GM12875 (cell line): ENCODE results near the gene CCNQ.

ENCODE experiments used
- H3K4me3 ChIP-seq: one replicate; pipeline ENCODE4 v1.5.1; 2011; ENCODE audit warnings: low read depth, low read length, control low read depth
- TF ChIP-seq, protein P1 (sequence below): IDR thresholded peaks from 2 replicates; pipeline ENCODE4 v1.5.1; 2011; ENCODE audit warnings: low read depth, mild to moderate bottlenecking, control low read depth, inconsistent platforms, low read length, moderate library complexity, borderline replicate concordance; ENCODE audit not compliant: insufficient read depth

CCNQ gene

DNA sequence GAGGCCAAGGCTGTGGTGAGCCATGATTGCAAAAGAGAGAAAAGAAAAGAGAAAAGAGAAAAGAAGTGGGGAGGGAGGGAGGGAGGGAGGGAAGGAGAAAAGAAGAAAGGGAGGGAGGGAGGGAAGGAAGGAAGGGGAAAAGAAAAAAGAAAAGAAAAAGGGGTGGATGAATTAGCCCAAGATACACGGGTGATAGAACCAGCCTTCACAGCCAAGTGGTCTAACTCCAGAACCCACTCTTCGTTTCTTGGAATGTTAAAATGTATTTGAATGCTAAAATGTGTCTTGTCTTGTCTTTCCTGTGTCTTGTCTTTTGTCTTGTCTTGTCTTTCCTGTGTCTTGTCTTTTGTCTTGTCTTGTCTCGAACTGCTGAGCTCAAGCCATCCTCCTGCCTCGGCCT, 13.1 kb downstream of the CCNQ start:
- no peak overlapping the region for H3K4me3 ChIP-seq
- TF ChIP-seq, protein P1, sequence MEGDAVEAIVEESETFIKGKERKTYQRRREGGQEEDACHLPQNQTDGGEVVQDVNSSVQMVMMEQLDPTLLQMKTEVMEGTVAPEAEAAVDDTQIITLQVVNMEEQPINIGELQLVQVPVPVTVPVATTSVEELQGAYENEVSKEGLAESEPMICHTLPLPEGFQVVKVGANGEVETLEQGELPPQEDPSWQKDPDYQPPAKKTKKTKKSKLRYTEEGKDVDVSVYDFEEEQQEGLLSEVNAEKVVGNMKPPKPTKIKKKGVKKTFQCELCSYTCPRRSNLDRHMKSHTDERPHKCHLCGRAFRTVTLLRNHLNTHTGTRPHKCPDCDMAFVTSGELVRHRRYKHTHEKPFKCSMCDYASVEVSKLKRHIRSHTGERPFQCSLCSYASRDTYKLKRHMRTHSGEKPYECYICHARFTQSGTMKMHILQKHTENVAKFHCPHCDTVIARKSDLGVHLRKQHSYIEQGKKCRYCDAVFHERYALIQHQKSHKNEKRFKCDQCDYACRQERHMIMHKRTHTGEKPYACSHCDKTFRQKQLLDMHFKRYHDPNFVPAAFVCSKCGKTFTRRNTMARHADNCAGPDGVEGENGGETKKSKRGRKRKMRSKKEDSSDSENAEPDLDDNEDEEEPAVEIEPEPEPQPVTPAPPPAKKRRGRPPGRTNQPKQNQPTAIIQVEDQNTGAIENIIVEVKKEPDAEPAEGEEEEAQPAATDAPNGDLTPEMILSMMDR = no peak

DNA sequence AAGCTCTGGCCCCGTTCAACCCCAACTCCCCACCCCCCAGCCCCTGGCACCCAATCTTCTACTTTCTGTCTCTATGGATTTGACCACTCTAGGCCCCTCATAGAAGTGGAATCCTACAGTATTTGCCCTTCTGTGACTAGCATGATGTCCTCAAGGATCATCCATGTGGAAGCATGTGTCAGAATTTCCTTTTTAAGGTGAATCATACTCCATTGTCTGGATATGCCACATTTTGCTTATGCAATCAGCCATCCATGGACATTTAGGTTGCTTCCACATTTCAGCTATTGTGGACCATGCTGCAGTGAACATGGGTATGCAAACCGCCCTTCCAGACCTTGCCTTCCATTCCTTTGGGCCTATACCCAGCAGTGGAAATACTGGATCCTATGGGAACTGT, 15.5 kb downstream of the CCNQ start:
- H3K4me3 ChIP-seq = no peak overlapping the region
- TF ChIP-seq, protein P1 = no peak

DNA sequence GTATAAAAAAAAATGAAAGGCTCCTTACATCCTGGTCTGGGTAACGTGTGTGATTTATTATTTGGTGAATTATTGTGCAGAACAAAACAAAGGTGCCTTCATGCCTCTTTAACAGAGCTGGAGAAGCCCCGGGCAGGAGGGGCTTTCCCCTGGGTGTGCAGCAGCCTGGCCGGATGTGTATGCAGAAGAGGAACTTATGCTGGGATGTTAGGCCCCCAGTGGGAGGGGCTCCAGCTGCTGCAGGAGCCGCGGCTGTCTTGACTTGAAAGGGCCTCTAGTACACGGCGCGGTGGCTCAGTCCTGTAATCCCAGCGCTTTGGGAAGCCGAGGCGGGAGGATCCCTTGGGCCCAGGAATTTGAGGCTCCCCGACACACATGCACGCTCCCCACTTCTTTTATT, 16.0 kb downstream of the CCNQ start:
- no peak overlapping the region for H3K4me3 ChIP-seq
- TF ChIP-seq, protein P1 = no peak

DNA sequence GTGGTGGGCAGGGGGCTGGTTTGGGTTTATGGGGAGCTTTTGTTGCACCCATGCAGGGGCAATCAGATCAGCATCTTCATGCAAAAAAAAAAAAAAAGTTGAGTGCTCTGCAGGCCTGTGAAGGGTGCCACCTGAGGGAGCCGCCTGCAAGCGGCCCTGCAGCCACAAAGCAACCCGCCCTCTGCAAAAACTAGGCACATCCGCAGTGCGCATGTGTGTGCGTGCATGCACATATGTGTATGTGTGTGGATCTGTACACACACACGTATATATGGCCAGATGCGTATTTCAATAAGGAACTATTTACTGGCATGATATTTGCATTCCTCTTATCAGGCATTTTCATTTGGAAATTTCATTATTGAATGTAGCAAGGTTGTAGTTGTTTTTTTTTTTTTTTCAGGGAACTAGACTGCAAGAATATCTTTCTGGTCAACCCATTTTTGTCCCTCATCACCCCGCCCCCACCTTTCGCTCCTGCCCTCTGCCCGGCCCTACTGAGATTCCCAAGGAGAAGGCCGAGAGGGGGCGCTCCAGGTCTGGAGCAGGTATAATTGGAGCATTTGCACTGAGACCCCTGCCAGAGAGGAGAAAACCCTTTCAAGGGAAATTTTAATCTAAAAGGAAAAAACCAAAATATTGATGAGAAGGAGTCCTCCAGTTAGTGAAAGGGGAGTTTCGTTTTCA, 18.1 kb downstream of the CCNQ start:
- no peak overlapping the region for H3K4me3 ChIP-seq
- TF ChIP-seq, protein P1 = no peak

DNA sequence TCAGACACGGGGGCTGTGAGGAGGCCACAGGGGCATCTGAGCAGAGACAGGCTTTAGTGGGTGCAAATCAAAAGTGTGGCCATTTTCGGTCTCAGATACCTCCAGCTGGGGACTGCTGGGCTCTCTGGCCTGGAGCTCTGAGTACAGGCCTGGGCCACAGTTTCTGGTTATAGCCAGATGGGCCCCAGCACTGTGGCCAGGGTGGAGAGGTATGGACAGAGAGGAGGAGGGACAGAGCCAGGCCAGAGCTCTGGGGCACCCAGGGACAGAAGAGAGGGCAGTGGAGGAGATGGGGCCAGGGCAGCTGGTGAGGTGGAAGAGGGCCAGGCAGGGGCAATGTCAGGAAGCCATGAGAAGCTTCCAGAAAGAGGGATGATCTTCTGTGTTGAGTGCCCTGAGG, 20.1 kb downstream of the CCNQ start:
- TF ChIP-seq, protein P1 = no peak
- H3K4me3 ChIP-seq = no peak overlapping the region

DNA sequence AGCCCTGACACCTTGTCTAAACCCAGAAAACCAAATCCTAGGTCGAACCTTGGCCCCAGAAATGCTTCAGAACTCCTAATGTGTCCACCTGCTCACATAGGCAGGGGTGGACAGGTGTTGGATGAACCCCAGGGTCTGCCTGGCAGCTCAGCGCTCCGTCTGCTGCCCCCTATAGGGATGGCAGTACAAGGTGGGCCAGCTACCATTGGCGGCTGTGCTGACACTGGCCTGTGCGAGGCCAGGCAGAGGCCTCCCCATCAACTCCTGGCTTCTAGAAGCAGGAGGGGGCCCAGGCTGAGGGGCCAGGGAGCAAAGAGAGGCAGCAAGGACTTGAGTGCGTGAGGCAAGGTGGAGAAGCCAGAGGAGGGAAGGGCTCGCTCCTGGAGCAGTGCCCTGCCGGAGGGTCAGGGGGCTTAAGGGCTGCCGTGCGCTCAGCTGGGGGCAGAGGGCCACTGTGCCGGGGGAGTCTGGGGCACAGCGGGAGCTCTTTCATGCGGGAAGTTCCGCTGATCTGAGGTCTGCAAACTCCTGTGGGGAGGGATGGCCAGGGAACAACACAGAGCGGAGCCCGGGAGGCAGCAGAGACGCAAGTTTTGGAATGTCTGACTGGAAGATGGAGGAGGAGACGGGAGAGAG, 20.6 kb downstream of the CCNQ start:
- TF ChIP-seq, protein P1 = no peak
- no peak overlapping the region for H3K4me3 ChIP-seq

DNA sequence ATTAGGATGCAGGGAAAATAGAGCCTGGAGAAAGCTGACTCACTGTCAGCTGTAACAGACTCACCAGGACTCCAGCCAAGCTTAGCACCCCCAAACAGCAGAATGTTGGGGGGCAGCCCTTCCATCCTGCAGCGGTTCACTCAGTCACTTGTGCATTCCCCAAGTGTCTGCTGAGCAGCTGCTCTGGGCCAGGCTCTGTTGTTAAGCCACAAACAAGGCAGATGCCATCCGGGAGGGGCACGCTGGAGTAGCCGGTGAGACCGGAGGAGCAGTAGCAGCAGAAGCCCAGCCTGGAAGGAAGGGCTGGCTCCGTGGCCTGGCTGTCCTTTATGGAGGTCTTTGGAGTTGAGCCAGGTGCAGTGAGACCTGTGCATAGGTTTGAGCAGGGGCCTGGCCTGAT, 22.0 kb downstream of the CCNQ start:
- no peak overlapping the region for H3K4me3 ChIP-seq
- TF ChIP-seq, protein P1 = no peak
